HG03139 (cell line): ENCODE measurements around the gene TIA1.
"Not testable (repeated sequence)": the region's sequence is repeated elsewhere in the genome, so short reads cannot be mapped to it uniquely, and the experiment has no call there.

Experiments used
- ATAC-seq: cut with Tn5 transposase; IDR thresholded peaks from one replicate; pipeline ENCODE4 v1.9.1; 2021; ENCODE audit not compliant: unreplicated experiment

TIA1 gene

GRCh38 chr2:70248181-70248847 is at the start of gene TIA1:
TIA1 (minus strand) TSS chr2:70248628; CDS start chr2:70248430, 198 bp downstream.
- peak; percentile 85 for ATAC-seq

- ATAC-seq = not testable (repeated sequence)
These were observed 49.4 kb upstream of the TIA1 start for GRCh38 chr2:70297828-70298227.

- ATAC-seq = no peak
These were observed 35.2 kb upstream of the TIA1 start for GRCh38 chr2:70283500-70284191.

DNA sequence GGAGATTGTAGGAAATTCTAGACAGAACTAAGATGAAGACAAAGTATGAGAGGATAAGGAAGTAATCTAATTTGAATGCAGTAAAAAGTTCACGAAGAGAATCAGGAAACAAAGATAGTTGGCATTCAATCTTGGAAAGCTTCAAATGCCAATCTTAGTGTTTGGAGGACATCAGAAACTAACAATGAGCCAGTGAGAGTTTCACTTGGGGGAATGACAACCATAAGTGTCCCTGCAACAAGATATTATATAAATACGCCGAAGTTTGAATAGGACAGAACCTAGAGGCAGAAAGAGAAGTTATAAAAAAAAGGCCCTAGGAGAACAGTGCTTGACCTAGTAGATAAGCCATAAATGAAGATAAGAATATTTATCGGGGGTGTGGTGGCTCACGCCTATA is 34.0 kb upstream of the TIA1 start:
- no peak for ATAC-seq

DNA sequence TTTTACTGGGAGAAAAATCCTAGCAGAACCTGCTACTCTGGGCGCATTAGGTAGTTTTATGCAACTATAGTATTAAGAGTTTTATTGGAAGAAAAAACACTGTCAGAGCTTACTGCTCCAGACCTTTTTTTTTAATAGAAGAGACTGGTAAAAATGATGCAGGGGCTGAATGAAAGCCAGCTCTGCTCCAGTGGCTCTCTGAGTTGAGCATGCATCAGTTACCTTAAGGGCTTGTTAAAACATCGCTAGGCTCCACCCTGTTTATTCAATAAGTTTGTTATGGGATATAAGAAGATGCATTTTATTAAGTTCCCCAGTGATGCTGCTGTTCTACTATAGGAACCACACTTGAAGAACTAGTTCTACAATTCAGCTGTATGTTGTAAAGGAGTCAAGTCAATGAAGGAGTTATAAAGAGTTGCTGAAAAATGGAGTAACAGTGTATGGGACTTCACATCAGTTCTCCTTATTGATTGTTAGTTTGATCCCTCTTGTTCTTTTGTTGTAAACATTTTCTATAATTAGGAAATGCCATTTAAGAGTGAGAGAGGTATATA is 31.9 kb upstream of the TIA1 start:
- ATAC-seq = no peak

DNA sequence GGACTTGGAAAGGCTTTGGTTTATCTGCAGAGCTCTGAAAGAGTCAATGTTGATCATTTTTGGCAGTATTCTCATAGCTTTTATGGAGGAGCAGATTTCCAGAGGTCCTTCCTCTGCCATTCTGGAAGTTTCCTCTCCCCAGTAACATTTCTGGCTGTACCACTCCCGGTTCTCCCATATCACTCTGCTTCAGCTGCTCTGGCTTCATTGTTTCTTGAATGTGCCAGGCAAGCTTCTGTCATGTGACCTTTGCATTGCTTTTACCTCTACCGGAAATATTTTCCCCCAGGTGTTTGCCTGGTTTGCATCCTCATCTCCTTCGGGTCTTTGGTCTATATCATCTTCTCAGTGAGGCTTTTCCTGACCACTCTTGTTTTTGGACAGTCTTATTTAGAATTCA is 21.9 kb upstream of the TIA1 start:
- ATAC-seq = no peak

- not testable (repeated sequence) for ATAC-seq
These were observed 21.2 kb upstream of the TIA1 start for GRCh38 chr2:70269422-70270302.

- not testable (repeated sequence) for ATAC-seq
These were observed 18.5 kb upstream of the TIA1 start for GRCh38 chr2:70266925-70267324.

DNA sequence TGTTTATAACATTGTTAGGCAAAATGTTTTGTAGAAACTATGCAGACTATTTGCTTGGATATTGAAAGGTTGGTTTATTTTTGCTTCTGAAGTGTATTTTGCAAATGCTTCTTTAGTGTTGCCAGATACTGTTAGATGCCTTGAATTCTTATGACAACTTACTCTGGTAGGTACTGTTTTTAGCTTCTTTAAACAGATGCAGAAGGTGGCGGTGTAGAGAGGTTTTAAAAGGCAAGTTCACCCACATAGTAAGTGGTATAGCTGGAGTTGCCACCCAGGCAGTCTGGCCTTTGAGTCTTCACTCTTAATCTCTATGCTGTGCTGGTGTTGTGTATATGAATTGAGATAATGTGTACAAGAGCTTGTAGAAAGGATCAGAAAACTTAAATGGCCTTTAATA is 13.1 kb upstream of the TIA1 start:
- ATAC-seq = no peak

GRCh38 chr2:70258532-70258875 is 10.1 kb upstream of the TIA1 start:
- ATAC-seq = peak; percentile 11

- no peak for ATAC-seq
These were observed 7.3 kb upstream of the TIA1 start for GRCh38 chr2:70255637-70256314.

DNA sequence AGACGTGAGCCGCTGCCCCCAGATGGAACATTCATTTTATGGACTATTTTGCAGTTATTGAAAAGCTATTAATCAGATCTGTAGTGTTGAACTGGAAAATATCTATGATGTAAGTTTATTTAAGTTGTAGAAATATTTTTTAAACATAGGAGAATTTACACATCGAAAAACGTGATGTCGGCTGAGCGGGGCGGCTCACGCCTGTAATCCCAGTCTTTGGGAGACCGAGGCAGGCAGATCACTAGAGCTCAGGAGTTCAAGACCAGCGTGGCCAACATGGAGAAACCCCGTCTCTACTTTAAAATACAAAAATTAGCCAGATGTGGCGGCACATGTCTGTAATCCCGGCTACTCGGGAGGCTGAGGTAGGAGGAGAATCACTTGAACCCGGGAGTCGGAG is 2.0 kb upstream of the TIA1 start:
- ATAC-seq = no peak

DNA sequence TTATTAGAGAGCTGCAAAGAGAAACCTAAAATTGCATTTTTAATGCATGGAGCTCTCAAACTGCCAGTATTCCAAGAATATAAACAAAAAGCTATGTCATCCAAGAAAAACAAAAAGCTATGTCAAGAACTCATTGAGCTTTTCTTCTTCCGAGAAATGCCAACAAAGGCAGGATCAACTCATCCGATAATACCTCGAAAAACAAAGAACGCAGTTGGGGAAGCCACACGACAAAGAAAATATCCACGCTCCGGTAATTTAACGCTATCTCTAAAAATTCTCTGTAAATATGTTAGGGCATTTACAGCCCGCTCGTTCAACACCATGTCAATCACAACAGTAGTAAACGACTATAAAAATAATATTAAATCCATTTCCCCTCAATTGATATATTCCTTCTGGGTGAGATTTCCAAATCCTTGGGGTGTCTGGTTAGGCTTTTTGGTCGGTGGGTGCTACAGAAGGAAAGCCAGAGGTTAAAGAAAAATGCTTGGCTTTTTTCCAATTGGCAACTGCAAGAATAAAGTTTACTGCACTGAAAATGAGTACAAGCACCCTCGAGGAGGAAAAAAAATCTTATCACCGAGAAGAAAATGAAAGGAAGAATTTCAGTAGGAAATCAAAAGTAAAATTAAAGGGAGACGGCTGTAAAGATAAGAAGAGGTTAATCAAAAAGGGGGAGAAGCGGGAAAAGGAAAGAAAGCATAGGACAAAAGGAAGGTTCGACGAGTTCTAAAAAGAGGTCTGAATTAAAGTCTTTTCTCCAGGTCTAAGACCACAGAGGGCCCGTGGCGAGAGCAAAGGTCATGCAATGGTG is 856 bp downstream of the TIA1 start:
- ATAC-seq = no peak

DNA sequence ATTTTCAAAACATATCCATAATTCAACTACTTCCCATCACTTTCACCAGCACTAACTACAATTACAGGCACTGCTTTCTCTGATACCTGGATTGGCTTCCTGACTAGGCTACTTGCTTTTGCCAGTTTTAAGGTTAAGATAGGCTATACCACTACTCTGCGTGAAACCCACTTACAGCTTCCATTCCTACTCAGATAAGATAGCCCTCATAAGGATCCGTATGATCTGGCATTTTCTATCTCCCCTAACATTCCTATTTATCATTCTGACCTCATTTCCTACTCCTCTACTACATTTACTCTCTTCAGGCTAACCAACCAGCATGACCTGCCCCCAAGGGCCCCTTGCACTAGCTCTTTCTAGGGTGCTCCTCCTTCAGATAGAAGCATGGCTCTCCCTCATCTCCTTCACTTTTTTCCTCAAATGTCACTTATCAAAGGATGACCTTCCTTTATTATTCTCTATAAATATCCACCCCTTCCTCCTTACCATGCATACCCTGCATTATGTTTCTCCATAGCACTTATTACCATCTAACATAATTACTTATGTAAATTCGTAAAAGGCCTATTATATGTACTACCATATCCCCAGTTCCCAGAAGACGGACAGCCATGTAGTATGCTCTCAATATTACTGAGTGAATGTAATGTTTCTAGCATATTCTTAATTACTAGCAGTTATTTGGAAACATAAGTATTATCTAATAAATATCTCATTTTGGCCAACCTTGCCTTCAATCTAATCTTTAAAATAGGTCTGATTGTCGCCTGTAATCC is 4.4 kb downstream of the TIA1 start:
- ATAC-seq = no peak

DNA sequence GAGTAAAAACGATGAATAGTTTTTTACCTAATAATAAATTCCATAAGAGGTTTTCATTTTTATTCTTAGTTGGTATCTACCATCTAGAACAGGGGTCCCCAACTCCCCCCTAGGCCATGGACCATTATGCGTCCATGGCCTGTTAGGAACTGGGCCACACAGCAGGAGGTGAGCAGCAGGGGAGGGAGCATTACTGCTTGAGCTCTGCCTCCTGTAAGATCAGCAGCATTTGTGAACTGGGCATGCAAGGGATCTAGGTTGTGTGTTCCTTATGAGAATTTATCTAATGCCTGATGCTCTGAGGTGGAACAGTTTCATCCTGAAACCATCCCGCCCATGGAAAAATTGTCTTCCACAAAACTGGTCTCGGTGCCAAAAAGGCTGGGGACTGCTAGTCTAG is 5.9 kb downstream of the TIA1 start:
- no peak for ATAC-seq

DNA sequence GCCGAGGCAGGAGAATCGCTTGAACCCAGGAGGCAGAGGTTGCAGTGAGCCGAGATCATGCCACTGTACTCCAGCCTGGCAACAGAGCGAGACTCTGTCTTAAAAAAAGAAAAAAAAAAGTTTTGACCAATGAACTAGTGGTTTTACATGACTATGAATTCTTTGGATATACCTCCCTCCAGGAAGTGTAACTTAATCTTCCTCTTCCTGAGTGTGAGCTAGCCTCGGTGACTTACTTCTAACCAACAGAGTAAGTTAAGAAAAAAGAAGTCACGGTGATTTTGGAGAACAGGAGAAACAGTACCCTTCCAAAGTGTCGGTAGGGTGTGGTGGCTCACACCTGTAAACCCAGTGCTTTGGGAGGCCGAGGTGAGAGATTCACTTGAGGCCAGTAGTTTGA is 7.1 kb downstream of the TIA1 start:
- ATAC-seq = no peak

GRCh38 chr2:70240599-70240998 is 7.8 kb downstream of the TIA1 start:
- no peak for ATAC-seq

DNA sequence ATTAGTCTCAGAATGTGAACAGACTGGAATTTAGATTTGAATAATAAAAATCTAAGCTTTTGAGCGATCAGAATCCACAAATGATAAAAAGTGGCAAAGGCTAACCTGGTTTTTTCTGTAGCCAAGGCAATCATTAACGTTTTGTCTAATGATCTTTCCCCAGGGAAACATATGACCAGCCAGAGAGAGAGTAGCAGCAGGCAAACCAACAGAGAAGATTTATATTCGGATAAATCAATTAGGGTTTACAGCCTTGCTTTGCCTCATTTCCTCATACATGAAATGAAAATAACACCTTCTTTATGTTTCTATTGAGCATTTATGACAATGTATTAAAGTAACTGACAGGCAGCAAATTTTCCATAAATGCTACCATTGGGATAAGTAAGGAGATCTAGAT is 14.5 kb downstream of the TIA1 start:
- ATAC-seq = no peak

GRCh38 chr2:70226781-70227180 is 21.6 kb downstream of the TIA1 start:
- ATAC-seq = no peak
